CD4-positive, alpha-beta T cell treated with Interleukin-12 subunit alpha and Interleukin-12 subunit beta, for 1 hour (primary cell): ENCODE data around the gene SPRY1.

Source experiments
- DNase-seq: peaks from one replicate; pipeline ENCODE4 v3.0.0-alpha.2; 2020

Gene SPRY1

GRCh38 chr4:123446865-123447474 lies 50.4 kb downstream of the SPRY1 start:
- no peak for DNase-seq

DNA sequence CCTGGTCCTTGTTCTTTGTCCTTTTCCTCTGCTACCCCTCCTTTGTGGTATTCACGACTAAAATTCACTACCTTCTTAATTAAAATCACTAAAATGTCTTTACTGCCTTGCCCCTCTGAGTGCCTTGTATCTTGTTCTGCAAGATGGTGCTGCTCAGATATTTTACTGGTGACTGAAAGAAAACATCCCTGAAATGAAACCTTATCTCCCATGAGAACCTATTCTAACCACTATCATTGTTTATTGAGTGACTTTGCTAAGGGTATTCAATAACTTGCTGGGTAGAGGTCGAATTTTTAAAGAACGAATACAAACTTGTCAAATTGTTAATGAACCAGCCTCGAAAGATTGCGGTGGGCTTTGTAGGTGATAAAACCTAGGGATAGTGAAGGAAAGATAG lies 52.8 kb downstream of the SPRY1 start:
- no peak for DNase-seq

GRCh38 chr4:123449780-123450179 lies 53.2 kb downstream of the SPRY1 start:
- no peak for DNase-seq

GRCh38 chr4:123450393-123450792 lies 53.8 kb downstream of the SPRY1 start:
- no peak for DNase-seq

GRCh38 chr4:123452616-123453015 lies 56.0 kb downstream of the SPRY1 start:
- DNase-seq: no peak

GRCh38 chr4:123453061-123453680 lies 56.6 kb downstream of the SPRY1 start:
- DNase-seq: no peak
